ENCODE measurements around the gene C10orf105. TPM values are rescaled to one million over a fixed set of nuclear protein-coding genes. Genes with fewer than 3 reads are reported as not detected.

C10orf105 gene
- total RNA-seq, 1 donor from 2014 or later = not detected

DNA sequence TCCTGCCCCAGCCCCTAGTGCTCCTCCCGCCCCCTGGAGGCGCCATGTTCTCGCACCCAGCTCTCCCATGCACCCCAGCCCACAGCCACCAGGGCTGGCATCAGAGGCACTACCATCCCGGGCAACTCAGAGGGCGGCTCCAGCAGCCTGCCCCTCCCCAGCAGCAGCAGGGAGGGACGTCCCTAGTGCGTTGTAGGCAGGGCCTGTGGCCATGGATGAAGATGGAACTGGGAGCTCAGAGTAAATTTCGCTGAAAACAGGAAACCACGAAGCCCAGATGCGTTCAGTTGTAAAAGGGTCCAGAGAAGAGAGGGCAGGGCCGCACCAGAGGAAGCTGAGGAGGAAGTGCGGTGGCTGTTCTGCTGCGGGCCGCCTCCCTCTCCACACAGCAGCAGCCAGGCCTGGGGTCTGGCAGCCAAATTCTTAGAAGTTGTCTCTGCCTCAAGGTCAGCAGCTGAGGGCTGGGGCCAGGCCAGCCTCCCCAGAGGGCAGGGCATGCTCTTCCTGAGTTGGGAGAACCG is 29.2 kb upstream of the C10orf105 start:
- DNase-seq (peak; percentile 53), ATAC-seq (ENCODE audit: low read depth) (peak; percentile 77)
- CTCF ChIA-PET = interaction anchor here (0.8 to 1.9 kb wide), 8 partner anchors 14 to 63 kb away, joined by 3 to 8 read pairs (median 4); partner anchors contain the start of gene VSIR
- Mint-ChIP-seq H3K27me3 (no peaks in the 10 kb centered on the region), H3K27ac (peak overlapping the region; percentile 95), H3K4me3 (peak overlapping the region; percentile 69), H3K36me3 (ENCODE audit: low read depth) (peaks cover 8% of the 10 kb centered on the region), H3K4me1 (peaks cover 81% of the 10 kb centered on the region), H3K9me3 (no peaks in the 10 kb centered on the region)
- TF ChIP-seq, protein P1, sequence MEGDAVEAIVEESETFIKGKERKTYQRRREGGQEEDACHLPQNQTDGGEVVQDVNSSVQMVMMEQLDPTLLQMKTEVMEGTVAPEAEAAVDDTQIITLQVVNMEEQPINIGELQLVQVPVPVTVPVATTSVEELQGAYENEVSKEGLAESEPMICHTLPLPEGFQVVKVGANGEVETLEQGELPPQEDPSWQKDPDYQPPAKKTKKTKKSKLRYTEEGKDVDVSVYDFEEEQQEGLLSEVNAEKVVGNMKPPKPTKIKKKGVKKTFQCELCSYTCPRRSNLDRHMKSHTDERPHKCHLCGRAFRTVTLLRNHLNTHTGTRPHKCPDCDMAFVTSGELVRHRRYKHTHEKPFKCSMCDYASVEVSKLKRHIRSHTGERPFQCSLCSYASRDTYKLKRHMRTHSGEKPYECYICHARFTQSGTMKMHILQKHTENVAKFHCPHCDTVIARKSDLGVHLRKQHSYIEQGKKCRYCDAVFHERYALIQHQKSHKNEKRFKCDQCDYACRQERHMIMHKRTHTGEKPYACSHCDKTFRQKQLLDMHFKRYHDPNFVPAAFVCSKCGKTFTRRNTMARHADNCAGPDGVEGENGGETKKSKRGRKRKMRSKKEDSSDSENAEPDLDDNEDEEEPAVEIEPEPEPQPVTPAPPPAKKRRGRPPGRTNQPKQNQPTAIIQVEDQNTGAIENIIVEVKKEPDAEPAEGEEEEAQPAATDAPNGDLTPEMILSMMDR (IDR thresholded peaks at IDR 0.05) = no peak
- intact Hi-C loops (cut with micrococcal nuclease) = loop anchor here (1.0 to 5.0 kb wide), 4 partner anchors 21 to 56 kb away; partner anchors contain the start of gene VSIR
- POLR2A ChIA-PET = interaction anchor here (0.8 to 2.2 kb wide), 19 partner anchors 8 to 376 kb away, joined by 3 to 16 read pairs (median 5); partner anchors contain the start of genes PSAP and VSIR

DNA sequence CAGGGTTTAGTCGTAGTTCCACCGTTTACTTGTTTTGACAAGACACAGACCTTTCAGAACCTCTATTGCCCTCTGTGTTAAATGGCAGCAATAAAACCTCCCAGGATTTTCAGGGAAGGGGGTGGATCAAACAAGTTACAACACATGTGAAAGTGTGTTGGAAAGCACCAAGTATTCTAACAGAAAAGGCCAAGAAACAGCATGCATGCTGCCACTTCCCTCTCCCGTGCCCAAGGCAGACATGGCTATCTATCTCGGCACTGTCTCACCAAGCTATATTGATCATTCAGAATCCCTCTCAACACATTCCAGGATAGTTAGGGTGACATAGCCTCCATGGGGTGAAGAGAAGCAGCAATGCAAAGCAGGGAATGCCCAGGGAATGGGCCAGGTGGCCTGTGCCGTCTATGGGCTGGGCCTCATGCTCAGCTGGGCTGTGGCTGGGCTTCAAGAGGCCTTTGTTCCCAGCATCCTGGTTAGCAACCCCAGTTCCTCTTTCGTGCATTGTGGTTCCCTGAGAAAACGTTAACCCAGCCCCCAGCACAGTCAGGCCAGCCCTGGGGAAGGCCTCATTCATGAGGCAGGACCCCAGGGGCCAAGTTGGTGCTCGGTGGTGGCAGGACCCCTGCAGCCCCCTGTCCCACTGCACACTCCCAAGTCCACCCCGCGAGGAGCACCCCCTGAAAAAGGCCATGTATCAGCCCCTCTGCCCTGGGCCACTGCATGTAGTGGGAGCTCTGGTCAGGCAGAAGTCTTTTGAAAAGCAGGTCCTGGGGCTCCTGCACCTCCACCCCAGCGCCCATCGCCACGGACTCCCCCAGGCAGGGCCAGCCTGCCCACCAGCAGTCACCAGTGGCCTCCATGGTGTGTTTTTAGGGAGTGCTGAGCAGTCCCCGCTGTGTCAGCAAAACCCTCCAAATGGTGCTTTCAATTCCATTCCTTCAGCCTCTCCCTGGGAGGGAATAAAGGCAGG is 28.3 kb upstream of the C10orf105 start:
- intact Hi-C loops (cut with micrococcal nuclease) = loop anchor here (1.0 to 5.0 kb wide), 4 partner anchors 21 to 56 kb away; partner anchors contain the start of gene VSIR
- Mint-ChIP-seq H3K27me3 (no peaks in the 10 kb centered on the region), H3K36me3 (ENCODE audit: low read depth) (peaks cover 8% of the 10 kb centered on the region), H3K4me1 (peaks cover 75% of the 10 kb centered on the region), H3K27ac (peak overlapping the region; percentile 95), H3K9me3 (no peaks in the 10 kb centered on the region), H3K4me3 (peak overlapping the region; percentile 11)
- ATAC-seq (ENCODE audit: low read depth) = peak; percentile 28
- CTCF ChIA-PET = interaction anchor here (0.8 to 1.9 kb wide), 7 partner anchors 15 to 64 kb away, joined by 3 to 8 read pairs (median 3); partner anchors contain the start of gene VSIR
- no peak for DNase-seq
- POLR2A ChIA-PET = interaction anchor here (0.8 to 2.2 kb wide), 18 partner anchors 10 to 375 kb away, joined by 3 to 16 read pairs (median 5); partner anchors contain the start of genes PSAP and VSIR
- TF ChIP-seq, protein P1 (IDR thresholded peaks at IDR 0.05) = no peak

DNA sequence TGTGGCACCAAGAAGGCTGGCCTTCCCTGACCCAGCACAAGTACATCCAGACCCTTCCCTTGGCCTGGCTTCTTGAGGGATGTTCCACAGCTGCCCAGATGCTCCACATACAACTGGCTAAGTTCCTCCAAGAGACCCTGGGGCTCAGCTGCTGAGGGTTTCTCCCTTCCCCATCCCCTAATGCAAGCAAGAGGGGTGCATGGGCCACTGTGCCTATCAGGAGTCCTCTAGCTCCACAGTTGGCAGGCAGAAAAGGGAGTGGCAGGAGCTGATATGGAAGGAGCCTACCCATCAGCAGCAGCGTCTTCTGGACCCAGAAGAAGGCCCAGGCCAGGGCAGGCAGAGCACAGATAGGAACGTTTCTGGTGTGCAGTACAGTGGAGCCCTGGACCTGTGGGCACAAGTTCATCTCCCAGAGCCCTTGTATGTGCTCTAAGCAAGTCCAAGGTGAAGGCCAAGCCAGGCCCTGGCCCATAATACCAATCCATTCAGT is 27.5 kb upstream of the C10orf105 start:
- Mint-ChIP-seq H3K36me3 (ENCODE audit: low read depth) (peaks cover 8% of the 10 kb centered on the region), H3K4me3 (no peak overlapping the region), H3K27me3 (no peaks in the 10 kb centered on the region), H3K4me1 (peaks cover 73% of the 10 kb centered on the region), H3K9me3 (no peaks in the 10 kb centered on the region), H3K27ac (peak overlapping the region; percentile 95)
- POLR2A ChIA-PET = interaction anchor here (0.9 to 1.0 kb wide), 2 partner anchors 18 to 51 kb away, joined by 3 read pairs; no protein-coding TSS in a partner anchor
- intact Hi-C loops (cut with micrococcal nuclease) = loop anchor here (5.0 kb wide), 1 partner anchor 55 kb away; no protein-coding TSS in a partner anchor
- TF ChIP-seq, protein P1 (IDR thresholded peaks at IDR 0.05) = no peak
- ATAC-seq (ENCODE audit: low read depth) (no peak), DNase-seq (no peak)
- CTCF ChIA-PET = interaction anchor here (1.0 to 1.9 kb wide), 3 partner anchors 16 to 20 kb away, joined by 3 to 5 read pairs (median 4); no protein-coding TSS in a partner anchor

DNA sequence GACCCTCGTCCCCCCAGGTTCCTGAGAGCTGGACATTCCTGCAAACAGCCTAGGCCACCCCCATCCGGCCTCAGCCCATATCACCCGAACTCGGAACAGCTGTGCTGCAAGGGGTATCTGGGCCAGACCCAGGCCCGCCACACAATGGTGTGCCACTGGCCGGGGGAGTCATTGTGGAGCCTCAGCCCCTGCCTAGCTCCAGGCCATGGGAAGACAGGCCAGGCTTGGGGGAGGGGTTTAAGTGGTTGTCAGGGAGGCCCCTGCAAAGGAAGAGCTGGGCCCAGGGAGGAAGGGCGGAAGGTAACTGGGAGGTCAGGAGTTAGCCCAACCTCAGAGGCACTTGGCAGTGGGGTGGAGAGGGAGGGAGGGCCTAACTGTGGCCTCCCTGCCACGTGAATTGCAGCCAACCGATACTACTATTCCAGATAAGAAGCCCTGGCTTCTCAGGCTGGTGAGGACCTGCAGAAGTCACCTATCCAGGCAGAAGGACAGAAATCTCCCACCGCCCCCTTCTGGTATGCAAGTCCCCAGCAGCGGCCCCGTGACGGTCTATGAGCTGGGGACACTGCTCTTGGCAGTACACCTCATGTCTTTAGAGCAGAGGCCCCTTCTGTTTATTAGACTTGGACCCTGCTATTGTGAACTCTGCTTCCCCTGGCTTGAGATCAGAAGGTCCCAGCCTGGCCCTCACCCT is 26.9 kb upstream of the C10orf105 start:
- Mint-ChIP-seq H3K36me3 (ENCODE audit: low read depth) (peaks cover 5% of the 10 kb centered on the region), H3K27ac (peak overlapping the region; percentile 95), H3K27me3 (no peaks in the 10 kb centered on the region), H3K4me1 (peaks cover 72% of the 10 kb centered on the region), H3K4me3 (no peak overlapping the region), H3K9me3 (no peaks in the 10 kb centered on the region)
- DNase-seq (no peak), ATAC-seq (ENCODE audit: low read depth) (no peak)
- TF ChIP-seq, protein P1 (IDR thresholded peaks at IDR 0.05) = no peak
- ChIA-PET POLR2A (interaction anchor here (1.0 kb wide), 1 partner anchor 18 kb away, joined by 3 read pairs; no protein-coding TSS in a partner anchor), CTCF (no interaction called here)
- intact Hi-C loops (cut with micrococcal nuclease) = loop anchor here (5.0 kb wide), 1 partner anchor 54 kb away; no protein-coding TSS in a partner anchor
